Stomach (tissue), 9 donors: ENCODE results near the gene PRR33. TPM values are rescaled to one million over a fixed set of nuclear protein-coding genes. Genes with fewer than 3 reads are reported as not detected.
"Not testable (repeated sequence)": the region's sequence is repeated elsewhere in the genome, so short reads cannot be mapped to it uniquely, and the experiment has no call there.

Experiments
- DNase-seq, 2 donors: peaks; one replicate each; pipeline versions ENCODE4 v3.0.0 to v3.0.0-alpha.2; 2013 to 2019
- H3K27ac ChIP-seq, 5 donors: fragments of 200-600 bp in 4 of 5; sonication (generic) in 4 of 5; one replicate each; pipeline ENCODE4 v1.5.1; 2013 to 2019; ENCODE audit warnings: mild to moderate bottlenecking in 1 of 5, moderate library complexity in 1 of 5
- H3K27me3 ChIP-seq, 3 donors: fragments of 200-600 bp; sonication (generic); one replicate each; pipeline ENCODE4 v1.5.1; 2017 to 2019; ENCODE audit warnings: mixed run types in 1 of 3
- H3K36me3 ChIP-seq, 4 donors: fragments of 200-600 bp; sonication (generic); 1 replicate in 3 of 4; 2 replicates in 1 of 4; pipeline ENCODE4 v1.5.1; 2016 to 2019
- H3K4me1 ChIP-seq, 4 donors: fragments of 200-600 bp; sonication (generic); one replicate each; pipeline ENCODE4 v1.5.1; 2016 to 2019
- H3K4me3 ChIP-seq, 4 donors: fragments of 200-600 bp; sonication (generic) in 3 of 4; one replicate each; pipeline ENCODE4 v1.5.1; 2016 to 2019; ENCODE audit warnings: mild to moderate bottlenecking in 1 of 4
- H3K9me3 ChIP-seq, 4 donors: fragments of 200-600 bp; sonication (generic); one replicate each; pipeline ENCODE4 v1.5.1; 2016 to 2019
- EP300 ChIP-seq: sonication (generic); formaldehyde crosslinking; IDR thresholded peaks from one replicate; pipeline ENCODE4 v1.6.1; 2017; ENCODE audit warnings: antibody characterized with exemption
- POLR2A ChIP-seq, 4 donors: fragments of 450-650 bp; IDR thresholded peaks; one replicate each; pipeline ENCODE4 v1.6.1; 2016; ENCODE audit warnings: antibody characterized with exemption in 4 of 4, control low read depth in 2 of 4, mild to moderate bottlenecking in 1 of 4, moderate library complexity in 1 of 4
- POLR2AphosphoS5 ChIP-seq, 3 donors: sonication (generic); formaldehyde crosslinking; IDR thresholded peaks; one replicate each; pipeline ENCODE4 v1.6.1; 2016; ENCODE audit warnings: antibody characterized with exemption in 3 of 3
- WGBS, 5 donors: extraction: QIAGEN DNeasy Blood & Tissue Kit in 3 of 5; methylation state at CpG; one replicate each; pipeline versions ENCODE4 v1.1.5 to v1.1.7; 2013 to 2018; 5-methylcytosine and 5-hydroxymethylcytosine counted together
- intact Hi-C: fragments of 100-400 bp; cut with DNase I; formaldehyde crosslinking; loops from one replicate; pipeline ENCODE4 v1.15.1; 2023; ENCODE audit warnings: low total_unique reads
- polyA plus RNA-seq, 3 donors: library from polyadenylated mRNA; stranded (reverse); fragments of 200-250 nt; gene quantifications; one replicate each; pipeline ENCODE4 v1.2.3, GENCODE V29; 2013
- total RNA-seq, 5 donors: library from RNA; depleted of rRNA; stranded (reverse); fragments of >200 nt; gene quantifications; one replicate each; pipeline versions ENCODE4 v1.1.0 to v1.2.3, GENCODE V29; 2014 to 2016
- TF ChIP-seq, protein P1 (sequence below), 7 experiments: fragments of 450-650 bp in 4 of 7; fragments of 200-600 bp in 3 of 7; sonication (generic) in 3 of 7; IDR thresholded peaks; one replicate each; pipeline ENCODE4 v1.5.1; 2016 to 2019; ENCODE audit warnings: antibody characterized with exemption in 7 of 7, control low read depth in 2 of 7, mild to moderate bottlenecking in 1 of 7
- donor health status: healthy with polysubstance abuse.
- donor health status: Bipolar disorder and iron deficiency.
- donor health status: healthy.

PRR33 gene
- total and polyA plus RNA-seq, 8 donors, result 0.03 TPM; not detected in 7

DNA sequence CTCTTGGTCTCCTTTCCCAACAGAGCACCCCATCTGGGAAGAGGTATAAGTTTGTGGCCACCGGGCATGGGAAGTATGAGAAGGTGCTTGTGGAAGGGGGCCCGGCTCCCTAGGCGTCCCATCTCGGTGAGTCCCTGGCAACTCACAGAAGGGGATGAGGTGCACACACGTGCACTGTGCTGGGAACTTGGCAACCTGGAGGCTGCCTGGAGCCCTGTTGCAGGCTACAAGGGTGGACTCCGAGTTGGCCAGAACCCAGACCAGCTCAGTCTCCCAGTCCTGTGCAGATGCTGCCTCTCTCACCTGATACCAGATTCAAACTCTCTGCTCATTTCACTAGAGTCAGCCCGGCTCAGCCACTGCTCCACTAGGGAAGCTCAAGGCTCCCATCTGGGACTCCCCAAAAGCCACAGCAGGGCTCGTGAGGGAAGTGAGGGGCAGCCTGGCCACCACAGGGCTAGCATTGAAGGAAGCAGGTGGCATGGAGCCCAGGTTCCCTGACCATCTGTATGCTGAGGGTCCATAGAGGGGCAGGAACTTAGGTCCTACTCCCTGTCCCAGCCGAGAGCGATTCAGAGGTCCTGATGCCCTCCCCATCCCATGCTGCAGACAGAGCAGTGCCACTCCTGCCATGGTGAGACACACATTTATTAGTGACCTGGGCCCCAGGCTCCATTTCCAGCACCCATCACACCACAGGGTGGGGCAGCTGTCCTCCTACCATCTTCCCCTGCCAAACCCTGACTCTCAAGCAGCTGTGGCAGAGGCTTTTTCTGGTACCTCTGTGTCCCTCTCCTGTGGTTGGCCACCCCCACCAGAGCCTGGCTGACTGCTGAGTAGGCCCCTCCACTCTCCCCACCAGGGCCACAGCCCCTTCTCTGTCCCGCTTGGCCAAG, 4.0 kb downstream of the PRR33 start:
- H3K36me3 ChIP-seq, result peaks cover 0 to 66% (median 50%) of the 10 kb centered on the region in 4 donors
- H3K4me3 ChIP-seq, result no peak overlapping the region
- TF ChIP-seq EP300, result no peak
- TF ChIP-seq, protein P1, sequence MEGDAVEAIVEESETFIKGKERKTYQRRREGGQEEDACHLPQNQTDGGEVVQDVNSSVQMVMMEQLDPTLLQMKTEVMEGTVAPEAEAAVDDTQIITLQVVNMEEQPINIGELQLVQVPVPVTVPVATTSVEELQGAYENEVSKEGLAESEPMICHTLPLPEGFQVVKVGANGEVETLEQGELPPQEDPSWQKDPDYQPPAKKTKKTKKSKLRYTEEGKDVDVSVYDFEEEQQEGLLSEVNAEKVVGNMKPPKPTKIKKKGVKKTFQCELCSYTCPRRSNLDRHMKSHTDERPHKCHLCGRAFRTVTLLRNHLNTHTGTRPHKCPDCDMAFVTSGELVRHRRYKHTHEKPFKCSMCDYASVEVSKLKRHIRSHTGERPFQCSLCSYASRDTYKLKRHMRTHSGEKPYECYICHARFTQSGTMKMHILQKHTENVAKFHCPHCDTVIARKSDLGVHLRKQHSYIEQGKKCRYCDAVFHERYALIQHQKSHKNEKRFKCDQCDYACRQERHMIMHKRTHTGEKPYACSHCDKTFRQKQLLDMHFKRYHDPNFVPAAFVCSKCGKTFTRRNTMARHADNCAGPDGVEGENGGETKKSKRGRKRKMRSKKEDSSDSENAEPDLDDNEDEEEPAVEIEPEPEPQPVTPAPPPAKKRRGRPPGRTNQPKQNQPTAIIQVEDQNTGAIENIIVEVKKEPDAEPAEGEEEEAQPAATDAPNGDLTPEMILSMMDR (IDR thresholded peaks at IDR 0.05), result no peak
- no peak for TF ChIP-seq POLR2AphosphoS5 (IDR thresholded peaks at IDR 0.05)
- no peak for TF ChIP-seq POLR2A (IDR thresholded peaks at IDR 0.05)
- peaks cover 0 to 36% (median 14%) of the 10 kb centered on the region in 4 donors for H3K4me1 ChIP-seq
- no peaks in the 10 kb centered on the region for H3K9me3 ChIP-seq
- 70 to 89% (median 83%) methylated on average over 7 to 11 of the region's 11 CpGs for WGBS, 5 donors
- H3K27me3 ChIP-seq, result peaks cover 0 to 20% (median 0%) of the 10 kb centered on the region in 3 donors
- intact Hi-C loops, result no loop called here
- peak overlapping the region in 3 of 5 donors; percentile 11 to 35 (median 32) for H3K27ac ChIP-seq
- peak in 1 of 2 donors; percentile 5 for DNase-seq

DNA sequence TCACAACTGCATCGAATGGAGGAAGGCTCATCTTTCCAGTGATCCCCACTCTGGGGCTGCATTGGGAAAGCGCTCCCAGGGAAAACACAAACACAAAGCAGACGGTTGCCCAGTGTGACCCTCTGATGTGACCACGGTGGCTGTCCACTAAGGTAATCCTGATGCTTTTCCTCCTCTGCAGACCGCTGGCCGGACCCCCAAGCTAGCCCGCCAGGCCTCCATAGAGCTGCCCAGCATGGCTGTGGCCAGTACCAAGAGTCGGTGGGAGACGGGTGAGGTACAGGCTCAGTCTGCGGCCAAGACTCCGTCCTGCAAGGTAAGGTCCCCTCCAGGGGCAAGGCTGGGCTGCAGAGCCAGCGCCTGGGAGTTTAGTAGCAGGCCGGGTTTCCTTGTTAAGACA, 5.1 kb downstream of the PRR33 start:
- intact Hi-C loops, DNase-seq: not testable (repeated sequence)
- WGBS, 5 donors, result 81 to 92% (median 86%) methylated on average over 4 to 13 of the region's 13 CpGs

DNA sequence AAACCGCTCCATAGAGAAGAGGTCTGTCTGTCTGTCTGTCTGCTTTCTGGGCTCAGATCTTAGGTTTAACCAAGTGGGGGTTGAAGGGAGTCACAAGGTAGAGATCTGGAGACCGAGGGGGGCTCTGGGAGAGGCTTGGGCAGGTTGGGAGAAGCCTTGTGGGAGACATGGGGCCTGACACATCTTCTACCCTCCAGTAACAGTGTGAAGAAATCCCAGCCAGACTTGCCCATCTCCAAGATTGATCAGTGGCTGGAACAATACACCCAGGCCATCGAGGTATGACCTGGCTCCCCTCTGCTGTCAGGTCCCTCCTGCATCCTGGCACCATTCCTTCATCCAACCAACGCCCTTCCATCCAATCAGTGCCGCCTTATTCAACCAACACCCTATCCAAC, 7.4 kb downstream of the PRR33 start:
- Histone ChIP-seq H3K27ac (no peak overlapping the region), H3K9me3 (no peaks in the 10 kb centered on the region), H3K27me3 (peaks cover 0 to 10% (median 0%) of the 10 kb centered on the region in 3 donors), H3K4me1 (peaks cover 12 to 47% (median 41%) of the 10 kb centered on the region in 4 donors), H3K36me3 (peaks cover 0 to 66% (median 49%) of the 10 kb centered on the region in 4 donors), H3K4me3 (no peak overlapping the region)
- no peak for DNase-seq
- intact Hi-C loops, result no loop called here
- WGBS, 5 donors, result 82 to 88% (median 87%) methylated on average over 5 of the region's 5 CpGs
- TF ChIP-seq POLR2AphosphoS5 (IDR thresholded peaks at IDR 0.05), result no peak
- TF ChIP-seq, protein P1 (IDR thresholded peaks at IDR 0.05), result no peak
- TF ChIP-seq EP300, result no peak
- no peak for TF ChIP-seq POLR2A (IDR thresholded peaks at IDR 0.05)

More for the DNA sequence above, 5.1 kb downstream of the PRR33 start:
- H3K27ac ChIP-seq, H3K9me3 ChIP-seq, H3K4me3 ChIP-seq: not testable (repeated sequence)
- peaks cover 0 to 20% (median 0%) of the 10 kb centered on the region in 3 donors for H3K27me3 ChIP-seq
- H3K4me1 ChIP-seq, result peaks cover 1 to 48% (median 25%) of the 10 kb centered on the region in 4 donors
- H3K36me3 ChIP-seq, result peaks cover 0 to 67% (median 50%) of the 10 kb centered on the region in 4 donors

DNA sequence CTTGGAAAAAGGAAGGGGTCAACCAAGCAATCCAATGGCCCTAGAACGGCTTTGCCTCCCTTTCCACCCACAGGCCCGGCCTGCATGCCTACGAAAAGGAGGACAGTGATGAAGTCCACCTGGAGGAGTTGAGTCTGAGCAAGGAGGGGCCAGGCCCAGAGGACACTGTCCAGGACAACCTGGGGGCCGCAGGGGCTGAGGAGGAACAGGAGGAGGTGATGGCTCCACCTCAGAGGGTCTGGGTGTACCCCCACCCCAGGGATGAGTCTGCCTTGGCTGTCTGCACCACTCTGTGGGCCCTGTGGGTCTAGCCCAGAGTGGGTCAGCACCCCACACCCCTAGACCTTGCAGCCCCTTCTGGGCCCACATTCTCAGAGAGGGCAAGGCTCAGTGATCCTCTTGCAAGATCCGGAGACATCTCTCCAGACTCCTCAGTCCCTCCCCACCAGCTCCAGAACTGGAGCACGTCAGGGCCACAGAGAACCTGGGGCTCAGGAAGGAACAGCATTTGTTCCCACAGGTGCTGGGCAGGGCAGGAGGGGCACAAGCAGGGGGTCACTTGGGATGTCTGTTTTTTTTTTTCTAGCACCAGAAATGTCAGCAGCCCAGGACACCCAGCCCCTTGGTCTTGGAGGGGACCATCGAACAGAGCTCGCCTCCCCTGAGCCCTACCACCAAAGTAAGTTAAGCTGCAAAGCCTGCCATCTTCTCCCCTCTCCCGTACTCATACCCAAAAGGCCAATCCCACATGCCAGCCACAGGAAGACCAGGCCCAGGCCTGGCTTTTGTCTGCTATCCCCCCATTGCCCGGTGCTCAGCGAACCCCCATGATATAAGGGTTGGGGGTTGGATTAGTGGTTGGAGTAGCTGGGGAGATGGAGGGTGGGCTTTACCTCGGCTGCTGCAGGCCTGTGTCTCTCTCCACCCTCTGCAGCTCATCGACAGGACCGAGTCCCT, 8.1 kb downstream of the PRR33 start:
- intact Hi-C loops, result no loop called here

More for the DNA sequence above, 8.1 kb downstream of the PRR33 start:
- DNase-seq, result peak in 1 of 2 donors; percentile 14
- Histone ChIP-seq H3K4me1 (peaks cover 12 to 42% (median 39%) of the 10 kb centered on the region in 4 donors), H3K27ac (peak overlapping the region in 1 of 5 donors; percentile 88), H3K27me3 (peaks cover 0 to 5% (median 0%) of the 10 kb centered on the region in 3 donors), H3K36me3 (peaks cover 0 to 61% (median 46%) of the 10 kb centered on the region in 4 donors), H3K9me3 (no peaks in the 10 kb centered on the region), H3K4me3 (no peak overlapping the region)
- WGBS, 5 donors, result 88 to 96% (median 91%) methylated on average over 12 to 14 of the region's 14 CpGs
- TF ChIP-seq POLR2AphosphoS5 (IDR thresholded peaks at IDR 0.05) (no peak), POLR2A (IDR thresholded peaks at IDR 0.05) (no peak), EP300 (no peak)
- TF ChIP-seq, protein P1 (IDR thresholded peaks at IDR 0.05), result no peak
